ENCODE measurements around the gene HAUS2. TPM values are rescaled to one million over a fixed set of nuclear protein-coding genes. Genes with fewer than 3 reads are reported as not detected.

HAUS2 gene
- total and polyA plus RNA-seq, 2 of the 4 experiments (the other 2 are of a cell fraction), result 18.4 to 22.4 TPM

DNA sequence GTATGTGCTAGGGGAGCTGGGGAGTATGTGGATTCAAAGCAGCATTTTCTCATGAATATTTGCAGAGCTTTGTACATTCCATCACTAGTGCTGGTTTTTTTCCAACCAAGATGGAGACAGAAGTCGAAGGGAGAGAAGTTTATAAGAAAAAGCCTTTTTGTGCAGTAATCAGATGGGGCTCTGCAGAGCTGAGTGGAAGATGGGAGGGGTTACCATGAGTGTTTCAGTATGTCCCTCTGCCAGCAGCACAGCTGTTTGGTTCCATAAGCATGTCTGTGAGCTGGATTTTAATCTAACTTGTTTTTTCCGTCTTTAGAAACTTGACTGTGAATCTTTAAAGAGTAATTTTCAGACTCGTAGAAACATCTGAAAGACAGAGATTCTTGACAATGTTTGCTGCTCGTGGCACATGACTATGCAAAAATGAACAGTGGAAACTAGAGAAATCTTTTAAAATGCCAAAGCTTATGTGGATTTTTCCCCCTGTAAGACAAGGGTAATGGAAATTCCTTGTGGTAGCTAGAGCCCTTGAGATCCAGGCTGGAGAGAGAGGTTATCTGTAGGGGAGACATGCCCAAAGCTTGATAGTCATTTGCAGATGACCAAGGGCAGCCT lies 47.1 kb downstream of the HAUS2 start:
- no peak overlapping the region for H2AK9ac ChIP-seq (replicated peaks; ENCODE audit: low read depth, low read length, poor library complexity)
- no peaks in the 10 kb centered on the region for H4K20me1 ChIP-seq (ENCODE audit: insufficient read depth, low read length)
- peak overlapping the region; percentile 44; the same call in 1 of the 2 replicates for H4K5ac ChIP-seq (ENCODE audit: low read depth, low read length)
- no peak overlapping the region for H2BK120ac ChIP-seq (ENCODE audit: low read depth, low read length)
- no peaks in the 10 kb centered on the region for H3K9me3 ChIP-seq (ENCODE audit: control insufficient read depth, insufficient read depth, low read length)
- ChIA-PET POLR2A (ENCODE audit: unreplicated experiment) (interaction anchor here (1.1 kb wide), 1 partner anchor 20 kb away, joined by 3 read pairs; no protein-coding TSS in a partner anchor), CTCF (no interaction called here)
- peaks cover 7% of the 10 kb centered on the region for H3K9me1 ChIP-seq (ENCODE audit: insufficient read depth, low read length)
- H3K56ac ChIP-seq (ENCODE audit: extremely low read depth, insufficient read depth, low read length), result no peak overlapping the region
- H3K4ac ChIP-seq (ENCODE audit: low read depth, low read length), result no peak overlapping the region
- no peak overlapping the region for H2AFZ ChIP-seq (replicated peaks; ENCODE audit: low read length, poor library complexity)
- H2BK15ac ChIP-seq (ENCODE audit: low read depth, low read length), result no peak overlapping the region
- peak overlapping the region; percentile 29 for H3K4me2 ChIP-seq (ENCODE audit: low read depth, low read length)
- peak overlapping the region; percentile 4 for H2BK5ac ChIP-seq (ENCODE audit: low read depth, low read length, poor library complexity, severe bottlenecking)
- H3K36me3 ChIP-seq (ENCODE audit: control insufficient read depth, insufficient read depth, low read length), result no peaks in the 10 kb centered on the region
- no peak overlapping the region for H2BK20ac ChIP-seq (ENCODE audit: low read depth, low read length)
- H4K91ac ChIP-seq (ENCODE audit: insufficient read depth, low read depth, low read length), result no peak overlapping the region
- no peak overlapping the region for H2AK5ac ChIP-seq (ENCODE audit: low read depth, low read length)
- ATAC-seq (ENCODE audit: low read depth) (peak; percentile 82), DNase-seq (peak; percentile 63)
- no peak overlapping the region for H3K14ac ChIP-seq (replicated peaks; ENCODE audit: low read depth, low read length)
- H3K23ac ChIP-seq (ENCODE audit: low read depth, low read length), result no peak overlapping the region
- intact Hi-C loops (cut with micrococcal nuclease) (loop anchor here (5.0 kb wide), 1 partner anchor 37 kb away; no protein-coding TSS in a partner anchor), dilution Hi-C loops (cut with HindIII; ENCODE audit: low sequenced_read_pairs, unreplicated experiment) (no loop called here), in situ Hi-C loops (cut with MboI; ENCODE audit: low sequenced_read_pairs) (no loop called here)
- peak overlapping the region; percentile 53 for H3K18ac ChIP-seq (ENCODE audit: low read depth, low read length)
- peaks cover 5 to 28% of the 10 kb centered on the region in 2 experiments; a peak in 3 of 4 replicates for H3K79me1 ChIP-seq (ENCODE audit: low read depth in 1 of 2, low read length in 2 of 2)
- H3K4me3 ChIP-seq (ENCODE audit: insufficient read depth, low read depth, low read length), result peak overlapping the region; percentile 1; the same call in 1 of the 2 replicates
- H3K27me3 ChIP-seq (ENCODE audit: control insufficient read depth, insufficient read depth, low read length), result no peaks in the 10 kb centered on the region
- H4K8ac ChIP-seq (ENCODE audit: low read depth in 2 of 2, low read length in 2 of 2), result no peak overlapping the region
- H3K4me1 ChIP-seq (ENCODE audit: control insufficient read depth, insufficient read depth, low read length), result peaks cover 10% of the 10 kb centered on the region
- 16% methylated on average over 3 of the region's 4 CpGs; no CpG with 5 or more reads in 1 of the 2 experiments for WGBS, 2 experiments (ENCODE audit: extremely low coverage in 2 of 2, insufficient read length in 1 of 2)
- peak overlapping the region; percentile 90; the same call in 1 of the 2 replicates for H3K27ac ChIP-seq (ENCODE audit: insufficient read depth, low read length)
- no TSS peak for BruUV-seq (replicated peaks)
- no peak overlapping the region; the same call in 1 of the 2 replicates for H3K9ac ChIP-seq (ENCODE audit: low read depth, low read length)
- TF ChIP-seq RCOR1 (IDR thresholded peaks at IDR 0.05; ENCODE audit: insufficient replicate concordance, low read length) (no peak), MXI1 (IDR thresholded peaks at IDR 0.05; ENCODE audit: borderline replicate concordance, low read depth, low read length) (no peak), ELK1 (IDR thresholded peaks at IDR 0.05; ENCODE audit: borderline replicate concordance, low read depth, low read length) (no peak), RAD21 (IDR thresholded peaks at IDR 0.05; ENCODE audit: low read length) (no peak), MAFK (IDR thresholded peaks at IDR 0.05; ENCODE audit: low read depth, low read length) (no peak), CTCF (conservative IDR thresholded peaks at IDR 0.05; ENCODE audit: low read depth, low read length) (no peak), CHD1 (IDR thresholded peaks at IDR 0.05; ENCODE audit: low read depth, low read length) (no peak), BHLHE40 (IDR thresholded peaks at IDR 0.05; ENCODE audit: low read depth, low read length) (no peak), RFX5 (IDR thresholded peaks at IDR 0.05; ENCODE audit: low read depth, low read length) (no peak), SMC3 (IDR thresholded peaks at IDR 0.05; ENCODE audit: low read depth, low read length) (no peak), FOS (IDR thresholded peaks at IDR 0.05; ENCODE audit: low read depth, low read length) (no peak), CEBPB (IDR thresholded peaks at IDR 0.05; ENCODE audit: low read depth, low read length) (no peak), POLR2A (IDR thresholded peaks at IDR 0.05; ENCODE audit: low read depth, low read length) (no peak), NFE2L2 (IDR thresholded peaks at IDR 0.05; ENCODE audit: low read depth, low read length) (no peak)
- TF ChIP-seq, protein P1, sequence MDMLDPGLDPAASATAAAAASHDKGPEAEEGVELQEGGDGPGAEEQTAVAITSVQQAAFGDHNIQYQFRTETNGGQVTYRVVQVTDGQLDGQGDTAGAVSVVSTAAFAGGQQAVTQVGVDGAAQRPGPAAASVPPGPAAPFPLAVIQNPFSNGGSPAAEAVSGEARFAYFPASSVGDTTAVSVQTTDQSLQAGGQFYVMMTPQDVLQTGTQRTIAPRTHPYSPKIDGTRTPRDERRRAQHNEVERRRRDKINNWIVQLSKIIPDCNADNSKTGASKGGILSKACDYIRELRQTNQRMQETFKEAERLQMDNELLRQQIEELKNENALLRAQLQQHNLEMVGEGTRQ (IDR thresholded peaks at IDR 0.05; ENCODE audit: low read depth, low read length), result no peak

All from IMR-90 (cell line).